ENCODE results near the gene GIMAP8. TPM values are rescaled to one million over a fixed set of nuclear protein-coding genes. Genes with fewer than 3 reads are reported as not detected.

Gene GIMAP8
- total RNA-seq, 1 donor from 2014 or later = under 0.01 TPM

DNA sequence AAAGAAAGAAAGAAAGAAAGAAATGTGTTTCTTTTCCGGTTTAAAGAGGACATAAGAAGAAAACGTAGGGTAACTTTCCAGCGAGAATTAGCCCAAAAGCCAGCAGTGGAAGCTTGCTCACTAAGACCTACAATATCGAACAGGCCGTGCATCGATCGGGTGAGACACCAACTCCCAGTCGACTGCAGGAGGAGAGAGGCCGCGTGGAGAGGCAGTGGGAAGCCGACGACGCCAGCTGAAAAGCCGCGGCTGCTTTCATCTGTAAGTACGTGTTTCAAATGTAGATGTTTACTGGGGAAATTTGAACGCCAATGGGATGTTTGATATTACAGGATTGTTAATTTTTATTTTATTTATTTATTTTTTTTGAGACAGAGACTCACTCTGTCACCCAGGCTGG, 28.6 kb upstream of the GIMAP8 start:
- FAIRE-seq (no peak), DNase-seq (ENCODE audit: low read depth) (no peak)
- TF ChIP-seq, protein P1, sequence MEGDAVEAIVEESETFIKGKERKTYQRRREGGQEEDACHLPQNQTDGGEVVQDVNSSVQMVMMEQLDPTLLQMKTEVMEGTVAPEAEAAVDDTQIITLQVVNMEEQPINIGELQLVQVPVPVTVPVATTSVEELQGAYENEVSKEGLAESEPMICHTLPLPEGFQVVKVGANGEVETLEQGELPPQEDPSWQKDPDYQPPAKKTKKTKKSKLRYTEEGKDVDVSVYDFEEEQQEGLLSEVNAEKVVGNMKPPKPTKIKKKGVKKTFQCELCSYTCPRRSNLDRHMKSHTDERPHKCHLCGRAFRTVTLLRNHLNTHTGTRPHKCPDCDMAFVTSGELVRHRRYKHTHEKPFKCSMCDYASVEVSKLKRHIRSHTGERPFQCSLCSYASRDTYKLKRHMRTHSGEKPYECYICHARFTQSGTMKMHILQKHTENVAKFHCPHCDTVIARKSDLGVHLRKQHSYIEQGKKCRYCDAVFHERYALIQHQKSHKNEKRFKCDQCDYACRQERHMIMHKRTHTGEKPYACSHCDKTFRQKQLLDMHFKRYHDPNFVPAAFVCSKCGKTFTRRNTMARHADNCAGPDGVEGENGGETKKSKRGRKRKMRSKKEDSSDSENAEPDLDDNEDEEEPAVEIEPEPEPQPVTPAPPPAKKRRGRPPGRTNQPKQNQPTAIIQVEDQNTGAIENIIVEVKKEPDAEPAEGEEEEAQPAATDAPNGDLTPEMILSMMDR (IDR thresholded peaks at IDR 0.05; ENCODE audit: insufficient read depth, low read length, severe bottlenecking) = no peak
- no peaks in the 10 kb centered on the region for H3K27me3 ChIP-seq (ENCODE audit: control insufficient read depth, insufficient read depth, low read length)
- no peaks in the 10 kb centered on the region for H3K36me3 ChIP-seq (ENCODE audit: control insufficient read depth, insufficient read depth, low read length)
- H3K4me3 ChIP-seq (ENCODE audit: low read depth, low read length) = no peak overlapping the region

DNA sequence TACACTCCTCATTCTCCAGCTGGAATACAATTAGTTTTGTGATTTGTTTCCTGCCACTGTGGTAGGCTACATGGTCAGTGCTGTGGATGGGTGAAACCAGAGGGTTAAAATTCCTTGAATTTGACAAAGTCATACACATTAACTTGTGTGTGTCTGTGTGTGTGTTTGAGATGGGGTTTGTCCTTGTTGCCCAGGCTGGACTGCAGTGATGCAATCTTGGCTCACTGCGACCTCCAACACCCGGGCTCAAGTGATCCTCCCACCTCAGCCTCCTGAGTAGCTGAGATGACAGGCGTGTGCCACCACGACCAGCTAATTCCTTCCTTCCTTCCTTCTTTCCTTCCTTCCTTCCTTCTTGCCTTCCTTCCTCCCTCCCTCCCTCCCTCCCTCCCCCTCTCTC, 24.8 kb upstream of the GIMAP8 start:
- Histone ChIP-seq H3K27me3 (ENCODE audit: control insufficient read depth, insufficient read depth, low read length) (no peaks in the 10 kb centered on the region), H3K4me3 (ENCODE audit: low read depth, low read length) (no peak overlapping the region), H3K36me3 (ENCODE audit: control insufficient read depth, insufficient read depth, low read length) (no peaks in the 10 kb centered on the region)
- DNase-seq (ENCODE audit: low read depth) (no peak), FAIRE-seq (no peak)
- TF ChIP-seq, protein P1 (IDR thresholded peaks at IDR 0.05; ENCODE audit: insufficient read depth, low read length, severe bottlenecking) = no peak

DNA sequence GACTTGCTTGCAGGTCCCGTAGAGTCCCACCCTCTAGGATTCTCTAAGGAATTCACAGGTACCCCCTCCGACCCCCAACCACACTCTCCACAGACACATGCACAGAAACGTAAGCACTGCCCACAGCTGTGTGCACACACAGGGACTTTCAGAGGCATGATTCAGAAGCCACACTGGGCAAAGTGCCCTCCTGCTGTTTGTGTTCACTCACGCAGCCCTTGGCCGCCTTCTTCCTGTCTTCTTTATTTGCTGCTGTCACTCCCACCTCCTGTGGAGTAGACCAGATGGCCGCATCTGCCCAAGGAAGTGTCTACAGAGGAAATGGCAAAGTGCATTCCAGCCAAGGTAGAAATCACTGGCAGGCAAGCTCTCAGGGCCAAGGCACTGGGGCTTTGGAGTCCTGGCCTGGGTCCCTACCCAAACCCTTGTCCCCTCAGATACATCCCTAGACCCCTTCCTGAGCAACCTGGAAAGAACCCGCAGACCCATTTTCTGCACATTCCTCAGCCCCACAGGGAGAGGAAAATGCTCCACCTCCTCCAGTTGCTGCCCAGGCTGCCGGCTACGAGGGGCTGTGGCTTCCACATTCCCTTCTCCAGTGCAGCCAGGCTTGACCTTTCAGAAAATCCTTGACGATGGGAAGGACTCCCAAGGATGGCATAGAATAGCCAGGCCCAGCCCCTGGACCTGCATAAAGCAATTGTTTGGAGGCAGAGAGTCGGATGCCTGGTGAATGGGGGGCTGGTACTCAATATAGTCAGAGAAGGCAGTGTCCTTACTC, 21.6 kb upstream of the GIMAP8 start:
- H3K27me3 ChIP-seq (ENCODE audit: control insufficient read depth, insufficient read depth, low read length) = peaks cover 2% of the 10 kb centered on the region
- no peak overlapping the region for H3K4me3 ChIP-seq (ENCODE audit: low read depth, low read length)
- no peak for FAIRE-seq
- TF ChIP-seq, protein P1 (IDR thresholded peaks at IDR 0.05; ENCODE audit: insufficient read depth, low read length, severe bottlenecking) = no peak
- no peaks in the 10 kb centered on the region for H3K36me3 ChIP-seq (ENCODE audit: control insufficient read depth, insufficient read depth, low read length)
- DNase-seq (ENCODE audit: low read depth) = peak; percentile 75

DNA sequence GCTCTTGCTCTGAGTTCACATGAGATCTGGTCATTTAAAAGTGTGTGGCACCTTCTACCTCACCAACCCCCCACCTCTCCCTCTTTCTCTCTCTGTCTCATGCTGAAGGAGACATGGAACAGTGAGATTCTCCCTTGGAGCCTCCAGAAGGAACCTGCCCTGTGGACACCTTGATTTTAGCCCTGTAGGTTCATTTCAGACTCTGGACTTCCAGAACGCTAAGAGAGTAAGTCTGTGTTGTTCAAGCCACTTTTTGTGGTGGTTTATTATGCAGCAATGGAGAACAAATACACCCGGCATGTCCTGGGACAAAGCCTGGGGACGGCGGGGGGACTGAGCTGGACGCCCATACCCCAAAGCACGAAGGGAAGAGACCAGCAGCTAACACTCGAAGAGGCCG, 20.7 kb upstream of the GIMAP8 start:
- TF ChIP-seq, protein P1 (IDR thresholded peaks at IDR 0.05; ENCODE audit: insufficient read depth, low read length, severe bottlenecking) = no peak
- H3K4me3 ChIP-seq (ENCODE audit: low read depth, low read length) = no peak overlapping the region
- H3K36me3 ChIP-seq (ENCODE audit: control insufficient read depth, insufficient read depth, low read length) = no peaks in the 10 kb centered on the region
- DNase-seq (ENCODE audit: low read depth) = no peak
- FAIRE-seq = no peak
- peaks cover 2% of the 10 kb centered on the region for H3K27me3 ChIP-seq (ENCODE audit: control insufficient read depth, insufficient read depth, low read length)

DNA sequence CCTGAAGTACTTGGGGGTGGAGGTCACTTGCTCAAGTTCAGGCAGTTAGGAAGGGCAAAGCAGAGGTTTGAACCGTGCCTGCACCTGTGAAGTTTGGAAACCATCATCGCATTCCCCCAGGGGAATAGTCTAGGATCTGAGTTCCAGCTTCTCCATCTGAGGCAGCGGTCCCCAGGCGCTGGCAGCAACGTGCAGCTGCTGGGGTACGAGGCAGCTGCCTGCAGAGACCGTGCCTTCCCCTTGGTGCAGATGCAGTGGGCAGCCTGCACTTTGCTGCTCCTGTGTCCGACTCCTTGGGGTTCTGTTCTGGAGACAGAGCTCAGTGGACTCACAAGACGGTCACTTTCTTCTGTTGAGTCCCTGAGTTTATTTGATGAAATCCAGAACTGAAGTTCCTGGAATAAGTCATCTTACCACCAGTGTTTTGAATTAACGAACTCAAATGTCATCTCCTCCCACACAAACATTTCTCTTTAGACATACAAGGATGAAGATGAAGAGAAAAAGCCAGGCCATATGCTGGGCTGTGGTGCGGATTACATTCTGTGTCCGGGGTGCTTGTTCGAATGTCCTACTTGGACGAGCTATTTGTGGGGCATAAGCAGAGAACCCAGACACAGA, 19.9 kb upstream of the GIMAP8 start:
- TF ChIP-seq, protein P1 (IDR thresholded peaks at IDR 0.05; ENCODE audit: insufficient read depth, low read length, severe bottlenecking) = no peak
- Histone ChIP-seq H3K4me3 (ENCODE audit: low read depth, low read length) (no peak overlapping the region), H3K36me3 (ENCODE audit: control insufficient read depth, insufficient read depth, low read length) (no peaks in the 10 kb centered on the region), H3K27me3 (ENCODE audit: control insufficient read depth, insufficient read depth, low read length) (peaks cover 4% of the 10 kb centered on the region)
- no peak for FAIRE-seq
- DNase-seq (ENCODE audit: low read depth) = no peak
